CD4-positive, alpha-beta T cell treated with Interferon alpha-2 for 1 hour (primary cell): Measurements from ENCODE around the gene PARD3.
"Not testable (repeated sequence)": the region's sequence is repeated elsewhere in the genome, so short reads cannot be mapped to it uniquely, and the experiment has no call there.

Experiments used
- DNase-seq, 2 donors: peaks; one replicate each; pipeline ENCODE4 v3.0.0-alpha.2; 2020 to 2022

PARD3 gene

GRCh38 chr10:34078745-34079470 lies 736.2 kb downstream of the PARD3 start:
- DNase-seq: no peak

GRCh38 chr10:34078017-34078744 lies 736.9 kb downstream of the PARD3 start:
- no peak for DNase-seq

GRCh38 chr10:34076443-34076842 lies 738.7 kb downstream of the PARD3 start:
- no peak for DNase-seq

- no peak for DNase-seq
Observed at GRCh38 chr10:34075254-34075926, 739.7 kb downstream of the PARD3 start.

- no peak for DNase-seq
Observed at GRCh38 chr10:34074051-34074450, 741.0 kb downstream of the PARD3 start.

GRCh38 chr10:34067741-34068140 lies 747.4 kb downstream of the PARD3 start:
- not testable (repeated sequence) for DNase-seq

- no peak for DNase-seq
Observed at GRCh38 chr10:34063592-34063991, 751.5 kb downstream of the PARD3 start.

GRCh38 chr10:34061841-34062240 lies 753.3 kb downstream of the PARD3 start:
- DNase-seq: no peak
